ENCODE measurements around the gene PTPRR.

Gene PTPRR

GRCh38 chr12:70598467-70599193, 321.9 kb downstream of the PTPRR start:
- TF ChIP-seq, protein P1, sequence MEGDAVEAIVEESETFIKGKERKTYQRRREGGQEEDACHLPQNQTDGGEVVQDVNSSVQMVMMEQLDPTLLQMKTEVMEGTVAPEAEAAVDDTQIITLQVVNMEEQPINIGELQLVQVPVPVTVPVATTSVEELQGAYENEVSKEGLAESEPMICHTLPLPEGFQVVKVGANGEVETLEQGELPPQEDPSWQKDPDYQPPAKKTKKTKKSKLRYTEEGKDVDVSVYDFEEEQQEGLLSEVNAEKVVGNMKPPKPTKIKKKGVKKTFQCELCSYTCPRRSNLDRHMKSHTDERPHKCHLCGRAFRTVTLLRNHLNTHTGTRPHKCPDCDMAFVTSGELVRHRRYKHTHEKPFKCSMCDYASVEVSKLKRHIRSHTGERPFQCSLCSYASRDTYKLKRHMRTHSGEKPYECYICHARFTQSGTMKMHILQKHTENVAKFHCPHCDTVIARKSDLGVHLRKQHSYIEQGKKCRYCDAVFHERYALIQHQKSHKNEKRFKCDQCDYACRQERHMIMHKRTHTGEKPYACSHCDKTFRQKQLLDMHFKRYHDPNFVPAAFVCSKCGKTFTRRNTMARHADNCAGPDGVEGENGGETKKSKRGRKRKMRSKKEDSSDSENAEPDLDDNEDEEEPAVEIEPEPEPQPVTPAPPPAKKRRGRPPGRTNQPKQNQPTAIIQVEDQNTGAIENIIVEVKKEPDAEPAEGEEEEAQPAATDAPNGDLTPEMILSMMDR (IDR thresholded peaks at IDR 0.05; ENCODE audit: insufficient read depth, low read length, poor library complexity, severe bottlenecking) = no peak
- H3K4me3 ChIP-seq (replicated peaks; ENCODE audit: low read depth, low read length) = no peak overlapping the region
- H3K36me3 ChIP-seq (ENCODE audit: control insufficient read depth, insufficient read depth, low read length) = no peaks in the 10 kb centered on the region
- DNase-seq (ENCODE audit: extremely low read depth, insufficient read length) = no peak
- H3K27me3 ChIP-seq (replicated peaks; ENCODE audit: control insufficient read depth, insufficient read depth, low read length) = no peaks in the 10 kb centered on the region

DNA sequence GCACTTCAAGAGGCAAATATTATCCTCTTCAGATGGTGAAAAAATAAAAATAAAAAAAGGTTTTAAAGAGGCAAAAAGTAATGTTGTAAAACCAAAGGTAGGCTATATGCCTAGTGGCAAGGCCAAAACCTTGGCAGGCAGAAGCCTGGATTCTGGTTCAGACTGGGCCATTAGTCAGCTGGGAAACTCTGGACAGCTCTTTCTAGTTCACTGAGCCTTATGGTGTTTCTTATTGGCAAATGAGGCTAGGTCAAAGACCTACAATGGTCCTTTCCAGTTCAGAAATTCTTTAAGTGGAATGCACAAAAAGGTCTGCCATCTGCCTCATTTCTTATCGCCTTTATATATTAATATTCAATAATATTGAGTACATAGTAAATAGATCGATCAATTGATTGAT, 327.9 kb downstream of the PTPRR start:
- Histone ChIP-seq H3K36me3 (ENCODE audit: control insufficient read depth, insufficient read depth, low read length) (no peaks in the 10 kb centered on the region), H3K4me3 (replicated peaks; ENCODE audit: low read depth, low read length) (no peak overlapping the region), H3K27me3 (replicated peaks; ENCODE audit: control insufficient read depth, insufficient read depth, low read length) (no peaks in the 10 kb centered on the region)
- TF ChIP-seq, protein P1 (IDR thresholded peaks at IDR 0.05; ENCODE audit: insufficient read depth, low read length, poor library complexity, severe bottlenecking) = no peak
- DNase-seq (ENCODE audit: extremely low read depth, insufficient read length) = no peak

- H3K27me3 ChIP-seq (replicated peaks; ENCODE audit: control insufficient read depth, insufficient read depth, low read length) = no peaks in the 10 kb centered on the region
- DNase-seq (ENCODE audit: extremely low read depth, insufficient read length) = no peak
- H3K4me3 ChIP-seq (replicated peaks; ENCODE audit: low read depth, low read length) = no peak overlapping the region
- TF ChIP-seq, protein P1 (IDR thresholded peaks at IDR 0.05; ENCODE audit: insufficient read depth, low read length, poor library complexity, severe bottlenecking) = no peak
- H3K36me3 ChIP-seq (ENCODE audit: control insufficient read depth, insufficient read depth, low read length) = no peaks in the 10 kb centered on the region
Observed at GRCh38 chr12:70590549-70591226, 329.9 kb downstream of the PTPRR start.

GRCh38 chr12:70590051-70590450, 330.5 kb downstream of the PTPRR start:
- TF ChIP-seq, protein P1 (IDR thresholded peaks at IDR 0.05; ENCODE audit: insufficient read depth, low read length, poor library complexity, severe bottlenecking) = peak; percentile 91
- H3K36me3 ChIP-seq (ENCODE audit: control insufficient read depth, insufficient read depth, low read length) = no peaks in the 10 kb centered on the region
- no peaks in the 10 kb centered on the region for H3K27me3 ChIP-seq (replicated peaks; ENCODE audit: control insufficient read depth, insufficient read depth, low read length)
- no peak for DNase-seq (ENCODE audit: extremely low read depth, insufficient read length)
- H3K4me3 ChIP-seq (replicated peaks; ENCODE audit: low read depth, low read length) = no peak overlapping the region
